T-cell (primary cell): ENCODE measurements around the gene TSPAN18. TPM values are rescaled to one million over a fixed set of nuclear protein-coding genes. Genes with fewer than 3 reads are reported as not detected.

Source experiments
- ATAC-seq, 4 experiments: fragments of 200-7000 bp in 3 of 4; fragments of 150-1000 bp in 1 of 4; cut with Tn5 transposase; replicated peaks in 1 of 4; 1 replicate in 3 of 4; 2 replicates in 1 of 4; pipeline ENCODE4 v1.10.0; 2021; ENCODE audit warnings: moderate library complexity in 3 of 4, mild to moderate bottlenecking in 2 of 4, moderate number of reproducible peaks in 1 of 4
- CTCF ChIA-PET, 2 donors: fragments of 300-600 bp; sonication (Branson Sonifier 250); formaldehyde crosslinking; loops; one replicate each; lab custom pipeline; 2022; ENCODE audit warnings: antibody characterized with exemption in 2 of 2; lab: Charles Lee
- POLR2A ChIA-PET, 2 donors: fragments of 300-600 bp; sonication (Branson Sonifier 250); formaldehyde crosslinking; loops; one replicate each; lab custom pipeline; 2022; ENCODE audit warnings: antibody characterized with exemption in 2 of 2; lab: Charles Lee
- DNase-seq, 35 experiments: peaks; one replicate each; pipeline versions ENCODE4 v3.0.0 to v3.0.0-alpha.2; 2013 to 2023
- H3K27ac ChIP-seq: one replicate; pipeline ENCODE4 v1.5.1; 2013; ENCODE audit warnings: low read length
- H3K27me3 ChIP-seq, 2 experiments: replicated peaks in 1 of 2; 1 replicate in 1 of 2; 2 replicates in 1 of 2; pipeline versions ENCODE4 v1.6.1 to v1.7.0; 2013; ENCODE audit warnings: low read length in 1 of 2, mixed read lengths in 1 of 2; ENCODE audit not compliant: control insufficient read depth in 2 of 2, insufficient read depth in 2 of 2; ENCODE audit errors: extremely low read depth in 1 of 2
- H3K36me3 ChIP-seq, 2 donors: 1 replicate in 1 of 2; 2 replicates in 1 of 2; pipeline versions ENCODE4 v1.6.1 to v1.7.0; 2013; ENCODE audit warnings: low read length in 1 of 2; ENCODE audit not compliant: control insufficient read depth in 2 of 2, insufficient read depth in 1 of 2; ENCODE audit errors: extremely low read depth in 1 of 2
- H3K4me1 ChIP-seq, 2 experiments: 1 replicate in 1 of 2; 2 replicates in 1 of 2; pipeline versions ENCODE4 v1.6.1 to v1.7.0; 2013; ENCODE audit warnings: low read length in 2 of 2, mixed read lengths in 1 of 2; ENCODE audit not compliant: insufficient read depth in 2 of 2, control insufficient read depth in 1 of 2; ENCODE audit errors: extremely low read depth in 1 of 2
- H3K4me3 ChIP-seq, 2 donors: 1 replicate in 1 of 2; 2 replicates in 1 of 2; pipeline versions ENCODE4 v1.5.1 to v1.7.0; 2013; ENCODE audit warnings: mild to moderate bottlenecking in 2 of 2, low read length in 1 of 2, moderate library complexity in 1 of 2; ENCODE audit not compliant: control insufficient read depth in 1 of 2; ENCODE audit errors: extremely low read depth in 1 of 2
- H3K9me3 ChIP-seq: 2 replicates; pipeline ENCODE4 v1.7.0; 2013
- H3K27ac Mint-ChIP-seq, 2 donors: one replicate each; pipeline ENCODE4 v1.8.0; 2020 to 2021; ENCODE audit warnings: mild to moderate bottlenecking in 2 of 2, mixed read lengths in 2 of 2
- H3K27me3 Mint-ChIP-seq, 2 donors: one replicate each; pipeline ENCODE4 v1.8.0; 2021 to 2022; ENCODE audit warnings: mixed read lengths in 2 of 2
- H3K36me3 Mint-ChIP-seq: one replicate; pipeline ENCODE4 v1.8.0; 2021; ENCODE audit warnings: mixed read lengths
- H3K4me1 Mint-ChIP-seq, 3 donors: one replicate each; pipeline ENCODE4 v1.8.0; 2020 to 2022; ENCODE audit warnings: mixed read lengths in 3 of 3, mild to moderate bottlenecking in 1 of 3
- H3K4me3 Mint-ChIP-seq, 3 donors: one replicate each; pipeline ENCODE4 v1.8.0; 2020 to 2022; ENCODE audit warnings: mild to moderate bottlenecking in 3 of 3, mixed read lengths in 3 of 3, moderate library complexity in 3 of 3
- H3K9me3 Mint-ChIP-seq, 3 donors: one replicate each; pipeline ENCODE4 v1.8.0; 2020 to 2022; ENCODE audit warnings: mixed read lengths in 3 of 3
- WGBS: methylation state at CpG from one replicate; pipeline ENCODE4 v1.1.5; 2013; ENCODE audit warnings: missing lambda C conversion rate; ENCODE audit not compliant: insufficient coverage; 5-methylcytosine and 5-hydroxymethylcytosine counted together
- total RNA-seq, 35 experiments: library from RNA in 6 of 35; stranded (reverse) in 6 of 35; fragments of 120-200 nt in 1 of 35; gene quantifications; one replicate each; pipeline versions ENCODE4 v1.2.1 to v1.2.4 and lab custom pipeline; 2013 to 2026

The TSPAN18 gene
- total RNA-seq, 5 donors from 2014 or later (not counting 1 experiment from before 2014, with no cell fraction given) = 18.4 to 59.1 (median 25.7) TPM

DNA sequence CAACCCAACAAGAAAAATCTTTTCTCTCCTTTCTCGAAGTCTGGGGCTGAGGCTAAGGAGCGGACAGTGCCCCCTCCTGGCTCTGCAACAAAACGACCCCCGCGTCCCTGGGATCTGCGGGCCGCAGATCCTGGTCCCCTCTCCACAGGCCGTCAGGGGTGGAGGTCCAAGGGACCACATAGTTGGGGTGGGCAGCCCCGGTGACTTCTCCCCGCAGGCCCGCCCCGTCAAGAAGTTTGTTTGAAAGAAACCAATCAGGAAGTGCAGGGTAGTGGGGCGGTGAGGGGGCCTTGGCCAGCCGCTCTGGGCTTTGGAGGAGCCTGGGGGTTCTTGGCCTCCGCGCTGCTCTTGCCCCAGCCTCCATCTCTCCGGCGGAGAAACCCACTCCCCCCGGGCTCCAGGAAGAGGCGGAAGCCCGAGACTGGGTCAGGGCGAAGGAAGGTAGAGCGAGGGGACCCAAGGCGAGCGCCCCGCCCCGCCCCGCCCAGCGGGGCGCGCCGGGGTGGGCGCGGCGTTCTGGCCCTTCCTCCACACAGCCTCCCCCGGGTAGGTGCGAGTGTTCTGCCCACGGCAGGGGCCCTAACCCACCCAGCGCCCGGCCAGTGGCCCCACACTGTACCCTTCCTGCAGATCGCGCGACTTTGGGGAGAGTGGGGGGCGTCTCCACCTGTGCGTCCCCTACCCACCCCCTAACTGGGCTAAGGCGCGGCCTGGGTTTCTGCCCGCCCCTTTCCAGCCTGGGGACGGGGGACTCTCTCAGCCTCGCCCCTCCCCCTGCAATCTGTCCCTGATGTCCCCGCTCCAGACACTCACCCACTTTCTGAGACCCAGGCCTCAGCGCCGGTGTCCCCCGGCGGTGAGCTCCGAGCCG lies 222.6 kb downstream of the TSPAN18 start:
- peak; percentile 44 to 53 (median 46) for ATAC-seq
- H3K4me1 ChIP-seq = peaks cover 0 to 23% of the 10 kb centered on the region in 2 experiments
- WGBS = 1% methylated on average over 49 of the region's 57 CpGs
- H3K4me3 ChIP-seq = peak overlapping the region; percentile 73 to 74
- Mint-ChIP-seq H3K36me3 (no peaks in the 10 kb centered on the region), H3K4me1 (peaks cover 0 to 18% (median 4%) of the 10 kb centered on the region in 3 donors), H3K4me3 (peak overlapping the region; percentile 84 to 85 (median 85)), H3K27ac (peak overlapping the region; percentile 52 to 68), H3K27me3 (no peaks in the 10 kb centered on the region), H3K9me3 (no peaks in the 10 kb centered on the region)
- ChIA-PET CTCF (interaction anchor here in 1 of 2 donors (0.7 kb wide), 1 partner anchor 25 kb away, joined by 3 read pairs; no protein-coding TSS in a partner anchor), POLR2A (no interaction called here)
- DNase-seq = peak in 20 of 35 experiments; percentile 6 to 56 (median 23)
- no peaks in the 10 kb centered on the region for H3K36me3 ChIP-seq
- no peaks in the 10 kb centered on the region for H3K9me3 ChIP-seq
- peak overlapping the region; percentile 41 for H3K27ac ChIP-seq
- peaks cover 0 to 13% of the 10 kb centered on the region in 2 experiments for H3K27me3 ChIP-seq

DNA sequence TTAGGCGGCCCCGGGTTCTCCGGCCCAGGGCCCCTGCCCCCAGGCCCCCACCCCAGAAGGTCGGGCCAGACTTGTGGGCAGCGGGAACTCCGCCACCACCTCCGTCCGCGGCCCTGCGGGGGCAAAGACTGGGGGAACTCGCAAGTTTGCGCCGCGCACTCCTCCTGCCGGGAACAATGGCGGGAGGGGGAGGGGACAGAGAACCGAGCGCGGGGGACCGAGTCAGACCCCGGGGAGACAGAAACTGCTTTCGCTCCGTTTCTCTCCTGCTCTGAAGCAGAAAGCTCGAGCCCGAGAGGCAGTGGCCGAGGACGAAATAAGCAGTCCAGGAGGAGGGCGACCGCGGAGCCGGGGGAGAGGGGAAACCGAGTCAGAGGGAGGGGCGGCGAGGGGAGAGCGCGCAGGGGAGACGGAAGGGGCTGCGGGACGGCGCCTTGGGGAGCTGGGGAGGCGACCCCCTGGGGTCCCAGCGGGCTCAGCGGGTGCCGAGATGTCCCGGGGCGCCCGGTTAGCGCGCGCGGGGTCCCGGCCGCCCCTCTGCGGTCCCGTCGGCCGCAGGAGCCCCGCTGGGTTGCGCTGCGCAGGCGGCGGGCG lies 223.4 kb downstream of the TSPAN18 start:
- no peaks in the 10 kb centered on the region for H3K36me3 ChIP-seq
- peak in 3 of 4 experiments; percentile 20 to 41 (median 34) for ATAC-seq
- H3K4me3 ChIP-seq = peak overlapping the region; percentile 73 to 74
- no peaks in the 10 kb centered on the region for H3K9me3 ChIP-seq
- peaks cover 0 to 13% of the 10 kb centered on the region in 2 experiments for H3K27me3 ChIP-seq
- H3K27me3 Mint-ChIP-seq = no peaks in the 10 kb centered on the region
- H3K27ac Mint-ChIP-seq = no peak overlapping the region
- POLR2A ChIA-PET = no interaction called here
- WGBS = under 1% methylated on average over 63 of the region's 63 CpGs
- DNase-seq = peak in 18 of 35 experiments; percentile 2 to 44 (median 20)
- no peak overlapping the region for H3K27ac ChIP-seq
- H3K36me3 Mint-ChIP-seq = no peaks in the 10 kb centered on the region
- CTCF ChIA-PET = interaction anchor here in 1 of 2 donors (0.7 to 1.0 kb wide), 3 partner anchors 9 to 151 kb away, joined by 3 read pairs; no protein-coding TSS in a partner anchor
- peak overlapping the region; percentile 84 to 85 (median 85) for H3K4me3 Mint-ChIP-seq
- no peaks in the 10 kb centered on the region for H3K9me3 Mint-ChIP-seq
- H3K4me1 ChIP-seq = peaks cover 0 to 23% of the 10 kb centered on the region in 2 experiments
- peaks cover 0 to 16% (median 4%) of the 10 kb centered on the region in 3 donors for H3K4me1 Mint-ChIP-seq

DNA sequence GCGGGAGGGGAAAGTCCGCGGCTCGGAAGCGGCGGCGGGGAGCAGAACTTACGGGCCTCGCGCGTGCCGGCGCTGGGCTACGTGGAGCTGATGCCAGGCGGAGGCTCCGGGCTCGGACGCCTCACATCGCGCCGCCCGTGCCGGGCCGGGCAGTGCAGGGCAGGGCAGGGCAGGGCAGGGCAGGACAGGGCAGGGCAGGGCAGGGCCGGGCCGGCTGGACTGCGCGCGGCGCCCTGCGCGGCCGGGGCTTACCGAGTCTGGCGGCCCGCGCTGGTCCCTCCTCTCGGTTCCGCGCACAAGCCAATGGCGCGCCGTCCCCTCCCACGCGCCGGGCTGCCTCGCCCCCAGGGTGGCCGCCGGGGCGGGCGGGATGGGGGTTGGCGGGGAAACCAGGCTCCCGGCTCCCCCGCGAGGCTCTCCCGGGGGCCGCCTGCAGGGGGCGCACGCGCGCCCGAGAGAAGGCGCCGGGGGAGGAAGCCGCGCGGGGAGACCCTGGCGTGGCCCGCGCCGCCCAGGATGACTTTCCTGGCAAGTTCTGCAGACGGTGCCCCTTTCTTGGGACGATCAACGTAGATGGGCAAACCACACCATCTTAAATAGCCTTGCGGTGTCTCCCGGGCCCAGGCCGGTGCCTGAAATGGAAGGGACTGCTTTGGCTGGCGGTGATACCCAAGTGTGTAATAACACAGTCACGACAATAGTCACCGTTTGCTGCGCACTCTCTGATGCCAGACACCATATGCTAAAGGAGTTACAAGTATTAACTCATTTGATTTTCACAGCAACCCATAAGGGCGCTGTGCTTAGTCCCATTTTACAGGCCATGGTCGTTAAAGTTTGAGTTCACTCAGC lies 224.1 kb downstream of the TSPAN18 start, which contains the start of gene TP53I11:
TP53I11 (minus strand) TSS at position 259 of the 852 bp plus-strand sequence. CDS start 12,548 bp downstream, outside the sequence.
- Histone ChIP-seq H3K27ac (peak within 1 kb of the TSS; percentile 41), H3K36me3 (no peaks in the 10 kb centered on the region), H3K4me3 (peak within 1 kb of the TSS; percentile 73 to 74), H3K27me3 (peaks cover 0 to 13% of the 10 kb centered on the region in 2 experiments), H3K9me3 (no peaks in the 10 kb centered on the region), H3K4me1 (peaks cover 0 to 23% of the 10 kb centered on the region in 2 experiments)
- CTCF ChIA-PET = interaction anchor here in 1 of 2 donors (0.7 to 1.0 kb wide), 2 partner anchors 10 to 150 kb away, joined by 3 read pairs; no protein-coding TSS in a partner anchor
- H3K27me3 Mint-ChIP-seq = no peaks in the 10 kb centered on the region
- ATAC-seq = peak; percentile 73 to 84 (median 76)
- POLR2A ChIA-PET = no interaction called here
- WGBS = 7% methylated on average over 78 of the region's 83 CpGs
- H3K36me3 Mint-ChIP-seq = no peaks in the 10 kb centered on the region
- no peaks in the 10 kb centered on the region for H3K9me3 Mint-ChIP-seq
- peaks cover 0 to 17% (median 4%) of the 10 kb centered on the region in 3 donors for H3K4me1 Mint-ChIP-seq
- H3K27ac Mint-ChIP-seq = peak within 1 kb of the TSS in 1 of 2 donors; percentile 49
- DNase-seq = peak in 33 of 35 experiments; percentile 12 to 71 (median 45)
- H3K4me3 Mint-ChIP-seq = peak within 1 kb of the TSS; percentile 84 to 85 (median 85)

DNA sequence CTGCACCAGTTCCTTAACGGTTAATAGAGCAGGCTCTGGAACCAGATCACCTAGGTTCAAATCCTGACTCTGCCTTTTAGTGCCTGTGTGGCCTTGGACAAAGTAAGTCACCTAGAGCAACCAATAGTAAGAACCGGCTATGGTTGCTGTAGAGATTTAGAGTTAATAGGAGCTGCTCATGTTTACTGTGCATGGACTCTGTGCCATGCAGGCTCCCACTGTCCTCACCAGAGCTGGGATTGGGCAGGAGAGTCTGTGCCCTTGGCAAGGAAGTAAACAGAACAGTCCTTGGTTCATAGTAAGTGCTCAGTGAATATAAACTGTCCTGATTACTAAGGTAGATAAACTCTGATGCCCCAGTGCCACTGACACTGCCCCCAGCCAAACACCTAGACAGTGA lies 225.3 kb downstream of the TSPAN18 start:
- 75% methylated on average over 2 of the region's 2 CpGs for WGBS
- H3K27me3 Mint-ChIP-seq = no peaks in the 10 kb centered on the region
- no peak overlapping the region for H3K27ac ChIP-seq

DNA sequence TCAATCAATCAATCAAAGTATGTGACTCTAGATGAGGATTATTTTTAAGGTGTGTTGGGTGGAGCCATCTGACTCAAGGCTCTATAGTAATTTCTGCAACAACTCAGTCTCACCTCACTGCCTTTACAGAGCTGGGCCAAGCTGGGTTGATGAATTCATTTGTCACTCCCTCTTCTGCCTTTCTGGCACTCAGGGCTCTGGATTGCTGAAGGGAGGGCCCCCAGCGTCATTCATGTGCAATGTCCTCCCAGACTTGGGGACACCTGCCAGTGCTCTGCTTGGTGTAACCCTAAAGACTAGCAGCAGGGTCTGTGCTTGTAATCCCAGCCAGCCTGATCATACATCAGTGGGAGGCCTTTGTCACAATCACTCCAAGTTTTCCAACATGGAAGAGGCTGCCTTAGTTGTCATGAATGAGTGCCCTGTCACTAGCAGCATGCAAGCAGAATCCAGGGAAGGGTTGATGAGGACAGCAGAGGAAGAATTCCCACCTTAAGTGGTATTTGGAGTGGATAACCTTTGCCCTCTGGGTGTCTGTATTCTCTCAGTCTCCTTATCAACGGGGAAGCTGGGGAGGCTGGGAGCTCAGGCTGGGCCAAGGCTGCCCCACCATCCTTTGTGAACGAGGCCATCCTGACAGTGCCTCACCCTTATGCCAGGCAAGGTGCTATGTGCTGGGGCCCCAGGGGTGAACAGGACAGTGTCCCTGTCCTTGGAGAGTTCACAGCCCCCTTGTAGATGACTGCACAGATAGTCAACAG lies 225.9 kb downstream of the TSPAN18 start:
- ATAC-seq (no peak), DNase-seq (no peak)
- Mint-ChIP-seq H3K36me3 (no peaks in the 10 kb centered on the region), H3K4me1 (peaks cover 0 to 17% (median 4%) of the 10 kb centered on the region in 3 donors), H3K9me3 (no peaks in the 10 kb centered on the region), H3K27me3 (no peaks in the 10 kb centered on the region), H3K4me3 (no peak overlapping the region), H3K27ac (no peak overlapping the region)
- H3K27me3 ChIP-seq = peaks cover 0 to 13% of the 10 kb centered on the region in 2 experiments
- no peak overlapping the region for H3K27ac ChIP-seq
- no peak overlapping the region for H3K4me3 ChIP-seq
- no peaks in the 10 kb centered on the region for H3K9me3 ChIP-seq
- 90% methylated on average over 2 of the region's 3 CpGs for WGBS
- no peaks in the 10 kb centered on the region for H3K36me3 ChIP-seq
- ChIA-PET POLR2A (interaction anchor here in 1 of 2 donors (0.7 kb wide), 1 partner anchor 29 kb away, joined by 3 read pairs; no protein-coding TSS in a partner anchor), CTCF (interaction anchor here in 1 of 2 donors (1.1 kb wide), 1 partner anchor 23 kb away, joined by 3 read pairs; no protein-coding TSS in a partner anchor)
- H3K4me1 ChIP-seq = peaks cover 0 to 23% of the 10 kb centered on the region in 2 experiments

More for the DNA sequence above, 225.3 kb downstream of the TSPAN18 start:
- ATAC-seq (no peak), DNase-seq (no peak)
- Histone ChIP-seq H3K4me1 (peaks cover 0 to 23% of the 10 kb centered on the region in 2 experiments), H3K36me3 (no peaks in the 10 kb centered on the region), H3K27me3 (peaks cover 0 to 13% of the 10 kb centered on the region in 2 experiments), H3K9me3 (no peaks in the 10 kb centered on the region), H3K4me3 (no peak overlapping the region)
- POLR2A ChIA-PET = no interaction called here
- H3K36me3 Mint-ChIP-seq = no peaks in the 10 kb centered on the region
- H3K4me1 Mint-ChIP-seq = peaks cover 0 to 17% (median 4%) of the 10 kb centered on the region in 3 donors
- no peaks in the 10 kb centered on the region for H3K9me3 Mint-ChIP-seq
- CTCF ChIA-PET = interaction anchor here (0.5 to 1.1 kb wide), 2 partner anchors 23 to 595 kb away, joined by 3 read pairs; no protein-coding TSS in a partner anchor
- no peak overlapping the region for H3K27ac Mint-ChIP-seq
- H3K4me3 Mint-ChIP-seq = peak overlapping the region in 2 of 3 donors; percentile 51 to 71
